ENCODE measurements around the gene TMEM150C. TPM values are rescaled to one million over a fixed set of nuclear protein-coding genes. Genes with fewer than 3 reads are reported as not detected.

Gene TMEM150C
- total RNA-seq, 1 experiment from 2014 or later, result 2.7 TPM

- TF ChIP-seq ESRRA (CRISPR knock-in tag; IDR thresholded peaks at IDR 0.05; ENCODE audit: borderline replicate concordance), result no peak
Observed at GRCh38 chr4:82499738-82500434, 61.9 kb downstream of the TMEM150C start (continued).

- DNase-seq (ENCODE audit: low spot score), result no peak
- ChIA-PET POLR2A (no interaction called here), CTCF (no interaction called here)
- H3K4me1 Mint-ChIP-seq, result peaks cover 18% of the 10 kb centered on the region
- no peak overlapping the region for H3K4me3 Mint-ChIP-seq
- H3K27me3 Mint-ChIP-seq (ENCODE audit: low read depth), result no peaks in the 10 kb centered on the region
- TF ChIP-seq ZNF121 (CRISPR knock-in tag; IDR thresholded peaks at IDR 0.05) (no peak), ZNF263 (CRISPR knock-in tag; IDR thresholded peaks at IDR 0.05; ENCODE audit: low read depth) (no peak), NFATC4 (CRISPR knock-in tag; IDR thresholded peaks at IDR 0.05) (no peak), HMGXB4 (CRISPR knock-in tag; IDR thresholded peaks at IDR 0.05) (no peak), NR1H2 (CRISPR knock-in tag; IDR thresholded peaks at IDR 0.05) (no peak), ZNF425 (CRISPR knock-in tag; conservative IDR thresholded peaks at IDR 0.05) (no peak), GRHL2 (CRISPR knock-in tag; IDR thresholded peaks at IDR 0.05; ENCODE audit: insufficient replicate concordance, severe bottlenecking) (no peak), ESRRA (CRISPR knock-in tag; IDR thresholded peaks at IDR 0.05; ENCODE audit: borderline replicate concordance) (no peak), ZNF396 (CRISPR knock-in tag; IDR thresholded peaks at IDR 0.05; ENCODE audit: borderline replicate concordance) (no peak), MXD4 (CRISPR knock-in tag; IDR thresholded peaks at IDR 0.05; ENCODE audit: borderline replicate concordance) (no peak), AFF4 (CRISPR knock-in tag; IDR thresholded peaks at IDR 0.05; ENCODE audit: borderline replicate concordance) (no peak), ZNF138 (CRISPR knock-in tag; conservative IDR thresholded peaks at IDR 0.05) (no peak), SP1 (CRISPR knock-in tag; conservative IDR thresholded peaks at IDR 0.05) (no peak), ETV6 (CRISPR knock-in tag; IDR thresholded peaks at IDR 0.05) (no peak), GTF2I (CRISPR knock-in tag; conservative IDR thresholded peaks at IDR 0.05) (no peak), ZNF219 (CRISPR knock-in tag; IDR thresholded peaks at IDR 0.05; ENCODE audit: borderline replicate concordance) (no peak), SOX15 (CRISPR knock-in tag; IDR thresholded peaks at IDR 0.05) (no peak), FOXK1 (CRISPR knock-in tag; IDR thresholded peaks at IDR 0.05) (no peak), IRF1 (CRISPR knock-in tag; IDR thresholded peaks at IDR 0.05) (no peak), ARID4B (CRISPR knock-in tag; IDR thresholded peaks at IDR 0.05; ENCODE audit: borderline replicate concordance) (no peak)
- no peak for ATAC-seq
- H3K9me3 Mint-ChIP-seq, result no peaks in the 10 kb centered on the region
- no peaks in the 10 kb centered on the region for H3K36me3 Mint-ChIP-seq
- H3K27ac Mint-ChIP-seq, result no peak overlapping the region
Observed at GRCh38 chr4:82496349-82496748, 65.4 kb downstream of the TMEM150C start.

Data from WTC11 (cell line).